GM19238 (cell line): ENCODE measurements around the gene VWF.

Experiments
- DNase-seq: peaks from one replicate; pipeline ENCODE4 v3.0.0; 2011; ENCODE audit warnings: low spot score; ENCODE audit not compliant: insufficient read length

VWF gene

DNA sequence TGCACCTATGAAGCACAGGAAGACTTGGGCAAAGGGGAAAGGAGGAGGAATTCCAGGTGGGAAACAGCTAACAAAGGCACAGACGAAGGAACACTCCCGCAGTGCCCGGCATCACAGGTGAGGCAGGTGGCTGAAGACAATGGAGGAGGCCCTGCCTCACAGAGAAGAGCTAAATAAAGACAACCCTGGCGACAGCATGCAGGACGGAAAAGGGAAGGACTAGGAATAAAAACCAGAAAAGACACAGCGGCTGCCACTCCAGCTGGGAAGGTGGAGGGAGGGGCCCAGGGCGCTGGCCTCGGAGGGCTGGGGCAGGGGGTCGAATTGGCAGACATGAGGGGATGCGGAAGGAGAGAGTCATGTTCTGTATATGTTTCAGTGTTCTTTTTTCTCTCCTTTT, 136.4 kb downstream of the VWF start:
- DNase-seq = no peak

- DNase-seq = no peak
Measured at GRCh38 chr12:5987573-5987972, 136.9 kb downstream of the VWF start.

- DNase-seq = no peak
Measured at GRCh38 chr12:5985471-5985870, 139.0 kb downstream of the VWF start.

DNA sequence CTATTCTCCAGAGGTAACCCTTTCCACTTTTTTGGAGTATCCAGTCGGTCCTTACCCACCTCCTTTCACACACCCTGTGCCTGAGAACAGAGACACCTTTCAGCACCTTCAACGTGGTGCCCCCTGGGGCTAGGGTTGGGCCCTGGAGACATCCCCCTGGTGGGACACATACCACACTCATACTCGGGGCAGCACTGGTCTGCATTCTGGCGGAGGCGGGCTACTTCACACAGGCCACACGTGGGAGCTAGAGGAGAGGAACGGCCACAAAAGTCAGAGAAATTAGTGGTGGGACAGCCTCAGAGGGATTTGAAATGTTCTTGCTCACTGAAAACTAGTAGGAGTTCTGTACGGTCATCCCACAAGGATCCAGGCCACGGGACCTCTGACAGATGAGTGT, 139.6 kb downstream of the VWF start:
- DNase-seq = no peak

GRCh38 chr12:5982106-5982505, 142.4 kb downstream of the VWF start:
- DNase-seq = no peak

GRCh38 chr12:5977556-5977955, 146.9 kb downstream of the VWF start:
- DNase-seq = no peak

DNA sequence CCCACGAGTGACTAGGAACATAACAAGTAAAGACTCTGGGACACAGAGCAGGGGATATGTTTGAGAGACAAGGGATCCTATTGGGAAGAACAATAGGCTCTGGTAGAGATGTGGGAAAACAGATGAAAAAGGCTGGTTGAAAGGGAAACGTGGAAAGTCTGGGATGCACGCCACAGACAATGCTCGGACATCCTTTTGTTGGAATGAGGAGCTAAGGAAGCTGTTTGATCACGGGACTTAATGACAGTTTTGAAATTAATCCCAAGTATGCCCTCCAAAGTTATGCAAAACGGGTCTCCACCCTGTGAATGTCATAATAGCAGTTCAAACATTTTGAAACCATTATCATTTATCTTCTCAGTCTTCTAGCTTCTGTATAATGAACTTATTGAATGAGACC, 147.8 kb downstream of the VWF start:
- no peak for DNase-seq

GRCh38 chr12:5976196-5976595, 148.3 kb downstream of the VWF start:
- no peak for DNase-seq

DNA sequence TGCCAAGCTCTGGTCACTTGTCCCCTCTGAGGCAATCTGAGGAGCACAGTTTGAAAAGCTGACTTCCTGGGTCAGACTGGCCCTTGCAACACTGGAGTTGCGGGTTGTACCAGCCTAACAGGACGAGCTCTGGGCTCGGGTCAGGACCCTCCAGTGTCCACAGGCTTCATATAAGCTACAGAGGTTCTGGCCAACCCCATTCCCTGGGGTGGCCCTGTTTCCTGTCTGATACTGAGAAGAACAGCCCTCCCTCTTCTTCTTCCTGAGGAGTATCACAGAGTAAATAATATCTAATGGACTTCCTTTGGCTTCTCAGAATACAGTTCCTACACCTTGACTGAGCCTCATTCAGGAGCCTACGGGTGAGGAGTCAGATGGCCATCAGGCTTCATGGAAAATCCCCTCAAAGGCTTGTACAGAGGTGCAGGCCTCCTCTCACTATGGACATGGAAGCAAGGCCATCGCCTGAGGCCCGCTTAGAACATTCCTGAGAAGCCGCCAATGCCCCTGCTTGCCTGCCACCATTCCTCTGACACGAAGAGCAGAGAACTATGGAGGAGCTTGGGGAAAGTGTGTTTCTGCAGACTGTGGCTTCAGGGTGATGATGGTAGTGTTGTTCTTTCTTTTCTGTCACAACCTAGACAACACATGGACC, 150.9 kb downstream of the VWF start:
- no peak for DNase-seq

GRCh38 chr12:5972387-5972786, 152.1 kb downstream of the VWF start:
- DNase-seq = no peak

GRCh38 chr12:5971194-5971850, 153.1 kb downstream of the VWF start:
- DNase-seq = no peak

- DNase-seq = no peak
Measured at GRCh38 chr12:5969974-5970690, 154.3 kb downstream of the VWF start.

DNA sequence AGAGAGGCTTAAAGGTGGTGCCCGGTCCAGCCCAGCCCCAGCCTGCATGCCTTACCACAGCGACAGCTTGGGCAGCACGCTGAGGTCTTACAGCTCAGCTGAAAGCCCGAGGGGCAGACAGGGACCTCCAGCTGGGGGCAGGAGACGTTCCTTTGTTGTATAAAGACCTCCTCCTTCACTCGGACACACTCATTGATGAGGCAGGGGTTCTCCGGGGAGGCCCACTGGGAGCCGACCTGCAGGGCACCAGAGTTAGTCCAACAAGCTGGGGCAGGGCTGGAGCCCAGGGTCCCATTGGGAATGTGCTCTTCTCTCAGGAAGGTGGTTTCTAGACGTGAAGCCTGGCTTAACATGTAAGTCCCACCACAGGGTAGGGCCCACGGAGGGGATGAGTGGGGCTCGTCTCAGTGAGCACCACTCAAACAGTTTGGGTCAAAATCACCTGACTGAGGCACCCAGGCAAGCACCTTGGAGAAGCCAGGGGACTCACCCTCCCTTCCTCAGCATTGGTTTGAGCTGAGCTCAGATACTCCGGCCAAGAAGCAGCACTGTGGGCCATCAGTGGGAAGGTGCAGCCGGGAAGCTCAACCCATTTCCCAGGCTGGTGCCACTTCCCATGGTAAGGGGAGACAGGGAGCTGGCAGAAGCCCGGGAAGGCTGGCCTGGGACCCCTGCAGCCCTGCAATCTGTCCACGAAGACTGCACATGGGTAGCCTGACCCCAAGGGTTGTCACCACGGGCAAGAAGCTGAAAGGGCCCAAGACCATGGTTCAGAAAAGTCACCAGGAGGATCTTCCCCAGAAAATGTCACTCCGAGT, 155.1 kb downstream of the VWF start:
- no peak for DNase-seq

DNA sequence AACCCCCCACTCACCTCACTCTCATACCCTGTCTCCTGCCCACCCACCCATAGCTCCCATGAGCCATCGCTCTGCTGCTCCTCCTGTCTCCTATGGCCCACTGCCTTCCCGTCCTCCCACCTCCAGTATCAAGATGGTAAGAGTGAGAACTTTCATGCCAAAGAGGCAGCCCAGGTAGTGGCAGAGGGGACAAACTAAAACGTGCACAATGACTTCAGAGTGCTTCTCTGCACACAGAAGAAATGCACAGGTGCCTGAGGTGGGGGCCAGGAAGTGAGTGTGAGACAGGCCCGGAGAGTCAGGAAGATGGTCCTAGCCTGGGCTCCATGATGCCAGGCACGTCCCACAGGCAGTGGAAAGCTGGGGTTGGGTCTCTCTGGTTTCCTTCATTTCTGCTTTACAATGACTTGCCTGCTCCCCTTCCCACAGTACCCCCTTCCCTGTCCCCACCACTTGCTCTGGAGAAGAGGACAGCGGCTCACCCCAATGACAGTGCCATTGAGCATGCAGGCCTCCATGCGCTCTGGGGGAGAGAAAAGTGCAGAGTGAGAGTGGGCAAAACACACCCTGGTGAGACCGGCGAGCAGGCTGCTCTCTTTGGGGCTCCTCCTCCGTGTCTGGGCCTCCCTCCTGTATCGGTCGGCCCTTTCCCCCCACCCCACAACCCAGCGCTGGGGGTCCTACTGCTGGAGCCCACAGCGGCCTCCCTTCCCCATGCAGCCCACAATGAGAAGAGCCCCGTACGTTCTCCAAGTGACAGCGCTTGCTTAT, 156.6 kb downstream of the VWF start:
- no peak for DNase-seq

DNA sequence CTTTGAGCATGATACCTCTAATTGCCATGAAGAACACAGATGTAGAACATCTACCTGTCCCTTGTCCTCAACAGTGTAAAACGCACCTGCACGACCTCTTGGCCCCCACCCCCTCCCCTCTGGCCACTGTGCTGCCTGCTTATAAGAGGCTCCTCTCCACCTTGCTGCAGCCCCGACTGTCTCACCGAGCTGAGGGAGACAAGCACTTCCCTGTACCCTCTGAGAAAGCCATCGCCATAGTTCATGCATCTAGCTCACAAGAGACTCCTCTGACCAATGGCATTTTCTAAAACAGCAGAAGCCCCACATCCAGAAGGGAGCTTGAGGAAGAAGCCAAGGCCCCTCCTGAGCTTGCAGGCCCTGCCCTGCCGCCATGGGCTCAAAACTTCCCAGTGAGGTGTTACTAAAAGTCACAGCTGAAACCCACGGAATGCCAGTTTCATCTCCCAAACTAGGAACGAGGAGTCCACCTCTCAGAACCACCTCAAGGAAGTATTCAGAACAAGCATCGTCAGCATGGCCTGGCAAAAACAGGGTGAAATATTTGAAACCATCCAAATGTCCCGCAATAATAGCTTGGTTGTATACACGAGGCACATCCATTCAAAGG, 157.9 kb downstream of the VWF start:
- no peak for DNase-seq

DNA sequence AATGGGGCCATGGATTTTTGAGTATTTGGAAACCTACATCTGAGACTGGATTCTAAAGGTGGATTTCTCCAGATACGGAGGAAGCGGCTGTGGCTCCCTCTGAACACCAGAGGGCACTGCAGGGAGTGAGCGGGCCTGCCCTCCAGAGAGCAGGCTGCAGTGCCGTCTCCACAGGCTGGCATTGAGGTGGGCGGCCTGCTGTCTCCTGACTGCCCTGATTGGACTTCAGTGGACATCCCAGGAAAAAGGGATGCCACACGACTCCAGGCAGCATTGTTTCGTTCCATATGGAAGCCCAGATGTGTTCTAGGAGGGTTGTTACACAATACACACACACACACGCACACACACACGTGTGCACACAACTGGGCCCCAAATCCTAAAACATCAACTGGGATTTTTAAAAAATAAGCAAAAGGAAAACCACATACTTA, 158.5 kb downstream of the VWF start:
- peak; percentile 35 for DNase-seq

DNA sequence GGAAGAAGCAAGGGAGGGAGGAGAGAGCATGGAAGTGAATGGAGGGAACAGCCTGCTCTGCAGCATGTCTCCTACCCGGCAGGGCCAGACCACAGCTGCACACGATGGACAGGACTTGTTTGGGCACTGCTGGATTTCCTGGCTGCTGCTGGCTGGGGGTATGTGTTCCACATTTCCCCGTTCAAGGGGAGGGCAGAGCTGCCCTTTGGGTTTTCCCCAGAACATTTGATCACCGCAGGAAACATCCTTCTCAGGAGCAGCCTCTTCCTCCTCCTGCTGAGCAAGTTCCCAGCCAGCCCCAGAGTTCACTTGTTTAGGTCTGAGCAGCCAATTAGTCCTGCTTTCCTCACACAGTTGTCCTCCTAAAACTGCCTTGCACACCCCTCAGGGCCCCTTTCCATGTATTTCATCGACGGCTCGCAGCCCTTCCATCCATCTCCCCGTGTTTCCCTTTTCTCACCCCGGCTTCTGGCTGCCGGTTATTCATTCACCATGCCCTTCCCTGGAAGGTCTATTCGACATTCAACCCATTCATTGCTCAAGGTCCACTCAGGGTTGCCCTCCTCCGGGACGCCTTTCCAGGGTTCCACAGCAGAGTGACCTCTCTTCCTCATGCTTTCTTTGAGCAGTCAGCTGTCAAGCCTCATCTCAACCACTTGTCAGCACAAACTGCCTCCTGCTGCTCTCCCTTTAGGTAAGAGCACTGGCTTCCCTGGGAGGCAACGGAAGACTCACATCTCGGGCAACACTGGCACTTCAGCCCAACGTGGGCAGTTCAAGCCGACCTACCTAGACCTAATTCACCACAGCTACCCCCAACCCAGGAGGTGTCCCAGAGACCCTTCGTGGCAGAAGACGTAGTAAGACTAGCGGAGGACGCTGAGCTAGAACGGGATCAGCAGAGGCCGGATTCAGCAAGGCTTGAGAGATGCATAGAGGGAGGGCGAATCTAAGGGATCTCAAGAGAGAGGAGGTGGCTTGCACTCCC, 159.3 kb downstream of the VWF start:
- DNase-seq = no peak

DNA sequence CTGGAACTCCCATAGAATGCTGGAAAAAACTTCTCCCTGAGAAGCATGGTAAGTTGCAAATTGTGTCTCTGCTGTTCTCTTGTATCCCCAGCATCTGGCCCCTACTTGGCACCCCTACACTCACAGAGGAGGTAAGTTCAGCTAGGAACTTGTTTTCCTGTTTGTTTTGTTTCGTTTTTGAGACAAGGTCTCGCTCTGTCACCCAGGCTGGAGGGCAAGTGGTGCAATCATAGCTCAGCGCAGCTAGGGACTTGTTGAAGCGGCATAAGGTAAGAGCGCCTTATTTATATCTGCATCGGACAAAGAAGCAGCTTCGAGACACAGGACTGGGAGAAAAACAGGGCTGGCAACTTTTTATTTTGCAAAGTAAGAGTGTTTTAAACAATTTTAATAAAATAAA, 161.0 kb downstream of the VWF start:
- DNase-seq = no peak

- no peak for DNase-seq
Measured at GRCh38 chr12:5960783-5961182, 163.7 kb downstream of the VWF start.
